A549 treated with Hydrocortisone at 1 μM for 4 hours (cell line): ENCODE measurements around the gene CILP2. TPM values are rescaled to one million over a fixed set of nuclear protein-coding genes. Genes with fewer than 3 reads are reported as not detected.

Source experiments
- total RNA-seq: library from RNA; stranded (reverse); fragments of 200-300 nt; extraction: Qiagen RNA extraction; gene quantifications from 5 replicates; pipeline ENCODE4 v1.2.3, GENCODE V29; 2022

Gene CILP2
- 0.13 to 0.38 TPM (median 0.21 TPM) in 5 replicates for total RNA-seq

GRCh38 chr19:19538061-19538784 lies at the start of gene CILP2:
CILP2 (plus strand) TSS chr19:19538265; CDS start chr19:19538350, 85 bp downstream.

GRCh38 chr19:19514881-19515641 lies 23.0 kb upstream of the CILP2 start, which contains the start of gene TSSK6:
TSSK6 (minus strand) TSS chr19:19515548; CDS start chr19:19515427, 121 bp downstream.

GRCh38 chr19:19515642-19516519 lies 22.2 kb upstream of the CILP2 start, which contains the start of gene NDUFA13:
NDUFA13 (plus strand) TSS chr19:19516225; CDS start chr19:19516239, 14 bp downstream.

GRCh38 chr19:19528721-19529490 lies 9.2 kb upstream of the CILP2 start, which contains the start of gene YJEFN3:
YJEFN3 (plus strand) TSS chr19:19528911; CDS start chr19:19528933, 22 bp downstream.

Other genes with a start within 250 kb of the CILP2 start
- 21.3 to 30.2 TPM (median 24.2 TPM) in 5 replicates for gene SUGP1, start 217.8 kb upstream of the CILP2 start, total RNA-seq
- gene MAU2, start 217.4 kb upstream of the CILP2 start, total RNA-seq: 11.7 to 14.6 TPM (median 12.6 TPM) in 5 replicates
- gene GATAD2A, start 132.6 kb upstream of the CILP2 start, total RNA-seq: 39.9 to 44.6 TPM (median 42.7 TPM) in 5 replicates
- gene TSSK6, start 22.7 kb upstream of the CILP2 start, total RNA-seq: 1.2 to 1.9 TPM (median 1.5 TPM) in 5 replicates
- gene NDUFA13, start 22.0 kb upstream of the CILP2 start, total RNA-seq: 141 to 164 TPM (median 157 TPM) in 5 replicates
- 2.4 to 4.2 TPM (median 3.0 TPM) in 5 replicates for gene YJEFN3, start 9.4 kb upstream of the CILP2 start, total RNA-seq
- gene PBX4, start 80.4 kb downstream of the CILP2 start, total RNA-seq: 1.8 to 2.6 TPM (median 2.0 TPM) in 5 replicates
- 4.0 to 4.7 TPM (median 4.0 TPM) in 5 replicates for gene LPAR2, start 90.0 kb downstream of the CILP2 start, total RNA-seq
- 4.6 to 6.4 TPM (median 5.4 TPM) in 5 replicates for gene GMIP, start 105.4 kb downstream of the CILP2 start, total RNA-seq
- gene ATP13A1, start 125.4 kb downstream of the CILP2 start, total RNA-seq: 27.3 to 32.0 TPM (median 30.7 TPM) in 5 replicates
- gene ZNF101, start 130.6 kb downstream of the CILP2 start, total RNA-seq: 3.3 to 5.9 TPM (median 4.2 TPM) in 5 replicates
- 1.7 to 2.4 TPM (median 2.1 TPM) in 5 replicates for gene ZNF14, start 194.8 kb downstream of the CILP2 start, total RNA-seq